ENCODE measurements around the gene CLIP3.

The CLIP3 gene

DNA sequence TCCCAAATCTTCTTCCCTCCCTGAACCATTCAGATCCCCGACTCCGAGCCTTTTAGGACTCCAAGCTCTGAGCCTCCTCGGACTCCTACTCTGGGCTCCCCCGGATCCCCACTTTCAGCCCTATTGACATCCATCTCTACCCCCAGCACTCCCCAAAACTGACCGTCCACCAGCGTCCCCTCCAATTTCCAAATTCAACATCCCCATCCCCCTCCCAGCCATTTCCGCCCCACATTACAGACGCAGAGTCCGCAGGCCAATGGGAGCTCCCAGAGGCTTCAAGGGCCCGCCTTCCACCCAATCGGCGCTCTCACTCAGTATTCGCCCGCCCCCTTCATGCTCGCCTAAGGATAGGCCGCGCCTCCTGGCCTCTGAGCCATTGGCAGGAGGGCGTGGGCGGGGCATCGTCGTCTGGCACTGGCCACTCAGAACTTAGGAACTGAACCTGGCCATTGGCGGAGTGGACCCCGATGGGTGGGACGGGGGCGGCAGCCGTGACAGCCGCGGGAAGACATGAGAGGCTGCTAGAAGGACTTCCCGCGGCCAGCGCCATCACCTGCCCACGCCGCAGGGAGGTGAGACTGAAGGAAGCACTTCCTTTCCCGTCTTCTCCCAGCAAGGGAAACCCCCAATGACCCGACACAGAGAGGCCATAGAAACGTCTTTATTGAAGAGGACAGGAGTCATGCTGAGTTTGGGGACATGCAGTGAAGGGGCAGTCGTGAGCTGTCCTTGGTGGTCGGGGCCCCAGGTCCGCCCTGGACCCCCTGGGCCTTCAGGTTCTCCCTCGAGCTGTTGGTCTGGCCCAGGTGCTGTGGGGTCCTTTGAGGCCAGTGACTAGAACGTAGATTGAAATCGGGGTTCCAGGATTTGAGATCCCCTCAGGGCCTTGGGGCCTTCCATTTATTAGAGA is 18.4 kb downstream of the CLIP3 start, which contains the start of gene ALKBH6:
ALKBH6 (minus strand) TSS at position 202 of the 913 bp plus-strand sequence. CDS start 816 bp downstream, outside the sequence.
- H3K4me3 ChIP-seq (ENCODE audit: low read depth in 1 of 2, low read length in 1 of 2) = peak within 1 kb of the TSS; percentile 81 to 92
- H3K4me1 ChIP-seq (ENCODE audit: control insufficient read depth in 1 of 2, insufficient read depth in 1 of 2, low read depth in 1 of 2, low read length in 1 of 2) = peaks cover 15 to 17% of the 10 kb centered on the region in 2 experiments
- peaks cover 11% of the 10 kb centered on the region for H3K36me3 ChIP-seq
- TF ChIP-seq, protein P1, sequence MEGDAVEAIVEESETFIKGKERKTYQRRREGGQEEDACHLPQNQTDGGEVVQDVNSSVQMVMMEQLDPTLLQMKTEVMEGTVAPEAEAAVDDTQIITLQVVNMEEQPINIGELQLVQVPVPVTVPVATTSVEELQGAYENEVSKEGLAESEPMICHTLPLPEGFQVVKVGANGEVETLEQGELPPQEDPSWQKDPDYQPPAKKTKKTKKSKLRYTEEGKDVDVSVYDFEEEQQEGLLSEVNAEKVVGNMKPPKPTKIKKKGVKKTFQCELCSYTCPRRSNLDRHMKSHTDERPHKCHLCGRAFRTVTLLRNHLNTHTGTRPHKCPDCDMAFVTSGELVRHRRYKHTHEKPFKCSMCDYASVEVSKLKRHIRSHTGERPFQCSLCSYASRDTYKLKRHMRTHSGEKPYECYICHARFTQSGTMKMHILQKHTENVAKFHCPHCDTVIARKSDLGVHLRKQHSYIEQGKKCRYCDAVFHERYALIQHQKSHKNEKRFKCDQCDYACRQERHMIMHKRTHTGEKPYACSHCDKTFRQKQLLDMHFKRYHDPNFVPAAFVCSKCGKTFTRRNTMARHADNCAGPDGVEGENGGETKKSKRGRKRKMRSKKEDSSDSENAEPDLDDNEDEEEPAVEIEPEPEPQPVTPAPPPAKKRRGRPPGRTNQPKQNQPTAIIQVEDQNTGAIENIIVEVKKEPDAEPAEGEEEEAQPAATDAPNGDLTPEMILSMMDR (IDR thresholded peaks at IDR 0.05) = peak; percentile 51
- H3K9me3 ChIP-seq = no peaks in the 10 kb centered on the region
- peak within 1 kb of the TSS; percentile 71 for H3K27ac ChIP-seq
- peaks cover 13% of the 10 kb centered on the region for H3K27me3 ChIP-seq

DNA sequence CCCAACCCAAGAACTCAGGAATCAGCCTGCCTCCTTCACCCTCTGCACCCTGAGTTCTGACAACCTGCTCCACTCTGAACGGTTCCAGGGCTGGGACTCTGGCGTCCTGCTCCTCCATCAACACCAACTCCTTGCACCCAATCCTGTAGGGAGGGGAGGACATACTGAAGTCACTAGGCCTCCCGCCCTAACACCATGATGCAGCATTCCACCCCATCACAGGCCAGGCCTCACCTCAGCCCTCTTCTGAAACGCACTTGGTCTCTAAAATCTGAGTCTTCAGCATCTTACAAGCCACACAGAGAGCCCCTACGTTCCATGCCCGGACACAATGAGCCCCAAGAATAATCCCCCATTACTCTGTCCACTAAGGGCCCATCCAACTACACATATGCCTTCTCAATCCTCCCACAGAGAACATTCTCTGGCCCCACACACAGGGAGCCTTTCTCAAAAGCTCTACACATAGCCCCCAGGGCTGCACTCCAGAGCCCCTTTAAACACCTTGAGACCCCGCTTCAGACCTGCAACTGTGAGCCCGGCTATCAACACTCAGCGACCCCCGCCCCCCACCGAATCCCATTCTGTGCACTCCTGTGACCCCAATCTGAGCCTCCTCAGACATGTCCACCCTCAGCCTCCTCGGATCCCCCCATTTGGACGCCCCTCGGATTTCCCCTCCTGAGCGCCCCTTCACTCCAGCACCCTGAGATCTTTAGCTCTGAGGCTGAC is 19.2 kb downstream of the CLIP3 start:
- TF ChIP-seq, protein P1 (IDR thresholded peaks at IDR 0.05) = no peak
- peaks cover 21% of the 10 kb centered on the region for H3K27me3 ChIP-seq
- H3K4me1 ChIP-seq (ENCODE audit: control insufficient read depth in 1 of 2, insufficient read depth in 1 of 2, low read depth in 1 of 2, low read length in 1 of 2) = peaks cover 15 to 20% of the 10 kb centered on the region in 2 experiments
- peak overlapping the region; percentile 71 for H3K27ac ChIP-seq
- peaks cover 11% of the 10 kb centered on the region for H3K36me3 ChIP-seq
- H3K9me3 ChIP-seq = no peaks in the 10 kb centered on the region
- H3K4me3 ChIP-seq (ENCODE audit: low read depth in 1 of 2, low read length in 1 of 2) = peak overlapping the region; percentile 81 to 92

DNA sequence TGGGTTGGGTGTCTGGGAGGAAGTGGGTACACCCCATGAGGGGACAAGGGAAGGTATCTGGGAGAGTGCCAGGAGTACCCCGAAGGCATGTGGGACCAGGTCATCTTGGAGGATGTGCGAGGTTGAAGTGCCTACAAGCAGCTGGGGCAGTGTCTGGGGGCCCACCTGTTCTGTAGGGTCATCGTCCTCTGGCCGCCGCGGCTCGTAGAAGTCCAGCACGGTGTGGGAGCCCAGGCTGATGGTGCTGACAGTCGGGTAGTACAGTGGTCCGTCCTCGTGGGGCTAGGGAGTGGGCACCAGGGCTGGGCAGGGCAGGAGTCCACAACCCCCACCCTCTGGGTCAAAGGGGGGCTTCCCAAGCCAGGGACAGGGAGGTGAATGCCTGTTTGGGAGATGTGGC is 22.3 kb downstream of the CLIP3 start:
- Histone ChIP-seq H3K4me1 (ENCODE audit: control insufficient read depth in 1 of 2, insufficient read depth in 1 of 2, low read depth in 1 of 2, low read length in 1 of 2) (peaks cover 15 to 20% of the 10 kb centered on the region in 2 experiments), H3K9me3 (no peaks in the 10 kb centered on the region), H3K4me3 (ENCODE audit: low read depth in 1 of 2, low read length in 1 of 2) (no peak overlapping the region), H3K36me3 (peaks cover 11% of the 10 kb centered on the region), H3K27me3 (peaks cover 27% of the 10 kb centered on the region), H3K27ac (no peak overlapping the region)
- TF ChIP-seq, protein P1 (IDR thresholded peaks at IDR 0.05) = no peak

DNA sequence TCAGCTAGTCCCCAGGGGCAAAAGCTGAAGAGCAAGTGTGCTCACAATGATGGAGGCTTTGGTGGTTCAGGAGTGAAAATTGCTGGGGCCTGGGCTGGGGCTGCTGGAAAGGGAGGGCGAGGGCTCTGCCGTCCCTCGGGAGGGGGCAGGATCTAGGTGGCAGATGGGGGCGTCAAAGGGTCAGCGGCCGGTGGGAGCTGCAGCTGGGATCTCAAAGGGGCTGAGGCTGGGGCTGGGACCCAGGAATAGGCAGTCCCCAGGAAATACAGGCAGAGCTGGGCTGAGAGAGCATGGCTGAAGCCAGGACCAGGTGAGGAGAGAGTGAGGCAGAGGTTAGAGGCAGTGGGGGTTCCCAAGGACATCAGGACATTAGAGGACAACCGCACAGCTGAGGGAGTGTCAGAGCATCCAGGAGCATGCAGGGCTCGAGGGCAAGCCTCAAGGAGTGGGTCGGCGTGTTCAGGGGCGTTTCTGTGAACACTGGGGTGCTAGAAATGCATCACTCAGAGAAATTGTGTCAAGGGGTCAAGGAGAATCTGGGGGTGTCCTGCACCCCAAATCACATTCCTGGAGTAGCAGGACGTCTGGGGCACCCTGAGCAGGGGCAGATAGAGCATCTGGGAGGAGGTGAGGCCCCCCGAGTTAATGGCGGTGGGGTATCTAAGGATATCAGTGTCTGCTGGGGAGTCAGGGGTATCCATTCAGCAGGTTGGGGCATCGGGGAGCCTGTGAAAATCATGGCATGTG is 22.9 kb downstream of the CLIP3 start:
- TF ChIP-seq, protein P1 (IDR thresholded peaks at IDR 0.05) = no peak
- Histone ChIP-seq H3K4me3 (ENCODE audit: low read depth in 1 of 2, low read length in 1 of 2) (no peak overlapping the region), H3K4me1 (ENCODE audit: control insufficient read depth in 1 of 2, insufficient read depth in 1 of 2, low read depth in 1 of 2, low read length in 1 of 2) (peaks cover 14 to 19% of the 10 kb centered on the region in 2 experiments), H3K9me3 (no peaks in the 10 kb centered on the region), H3K36me3 (peaks cover 11% of the 10 kb centered on the region), H3K27ac (no peak overlapping the region), H3K27me3 (peaks cover 27% of the 10 kb centered on the region)

DNA sequence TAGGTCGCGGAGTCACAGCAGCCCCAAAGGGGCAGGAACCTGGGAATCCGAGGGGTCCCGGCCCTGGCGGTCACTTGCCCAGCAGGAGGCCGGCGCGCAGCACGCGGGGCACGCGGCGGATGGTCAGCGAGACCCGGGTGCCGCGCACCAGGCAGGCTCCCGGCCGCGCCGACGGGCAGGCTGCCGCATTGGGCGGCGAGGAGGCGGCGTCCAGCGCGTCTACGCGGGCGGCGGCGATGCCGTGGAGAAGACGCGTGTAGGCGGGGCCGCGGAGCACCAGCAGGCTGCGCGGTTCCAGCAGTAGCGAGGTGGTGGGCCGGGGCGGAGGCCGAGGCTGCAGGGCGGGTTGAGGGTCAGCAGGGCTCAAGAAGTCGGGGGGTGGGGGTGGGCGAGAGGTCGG is 23.5 kb downstream of the CLIP3 start:
- Histone ChIP-seq H3K36me3 (peaks cover 11% of the 10 kb centered on the region), H3K27me3 (peaks cover 27% of the 10 kb centered on the region), H3K9me3 (no peaks in the 10 kb centered on the region), H3K4me1 (ENCODE audit: control insufficient read depth in 1 of 2, insufficient read depth in 1 of 2, low read depth in 1 of 2, low read length in 1 of 2) (peaks cover 10 to 16% of the 10 kb centered on the region in 2 experiments), H3K4me3 (ENCODE audit: low read depth in 1 of 2, low read length in 1 of 2) (no peak overlapping the region), H3K27ac (no peak overlapping the region)
- TF ChIP-seq, protein P1 (IDR thresholded peaks at IDR 0.05) = no peak

All from neutrophil (primary cell).